Thyroid gland (tissue), 4 donors: ENCODE measurements around the gene NDUFB3.

Source experiments
- CTCF ChIP-seq, 6 experiments: fragments of 200-600 bp in 3 of 6; fragments of 450-650 bp in 3 of 6; sonication (generic) in 3 of 6; IDR thresholded peaks; one replicate each; pipeline ENCODE4 v1.5.1; 2016 to 2019; ENCODE audit warnings: antibody characterized with exemption in 6 of 6, mild to moderate bottlenecking in 2 of 6, inconsistent platforms in 1 of 6, moderate library complexity in 1 of 6
- POLR2A ChIP-seq, 2 donors: fragments of 450-650 bp; IDR thresholded peaks; one replicate each; pipeline ENCODE4 v1.6.1; 2017; ENCODE audit warnings: antibody characterized with exemption in 2 of 2, mild to moderate bottlenecking in 2 of 2, moderate library complexity in 1 of 2

GRCh38 chr2:201127570-201127969, 55.8 kb downstream of the NDUFB3 start:
- TF ChIP-seq CTCF (IDR thresholded peaks at IDR 0.05) (no peak), POLR2A (IDR thresholded peaks at IDR 0.05) (peak in 1 of 2 donors; percentile 68)
